Activated gamma-delta T cell treated with Interleukin-2 at 50 U/mL for 16 hours (primary cell): ENCODE measurements around the gene TCF25.

Experiments used
- DNase-seq: peaks from one replicate; pipeline ENCODE4 v3.0.0-alpha.2; 2020

Gene TCF25

DNA sequence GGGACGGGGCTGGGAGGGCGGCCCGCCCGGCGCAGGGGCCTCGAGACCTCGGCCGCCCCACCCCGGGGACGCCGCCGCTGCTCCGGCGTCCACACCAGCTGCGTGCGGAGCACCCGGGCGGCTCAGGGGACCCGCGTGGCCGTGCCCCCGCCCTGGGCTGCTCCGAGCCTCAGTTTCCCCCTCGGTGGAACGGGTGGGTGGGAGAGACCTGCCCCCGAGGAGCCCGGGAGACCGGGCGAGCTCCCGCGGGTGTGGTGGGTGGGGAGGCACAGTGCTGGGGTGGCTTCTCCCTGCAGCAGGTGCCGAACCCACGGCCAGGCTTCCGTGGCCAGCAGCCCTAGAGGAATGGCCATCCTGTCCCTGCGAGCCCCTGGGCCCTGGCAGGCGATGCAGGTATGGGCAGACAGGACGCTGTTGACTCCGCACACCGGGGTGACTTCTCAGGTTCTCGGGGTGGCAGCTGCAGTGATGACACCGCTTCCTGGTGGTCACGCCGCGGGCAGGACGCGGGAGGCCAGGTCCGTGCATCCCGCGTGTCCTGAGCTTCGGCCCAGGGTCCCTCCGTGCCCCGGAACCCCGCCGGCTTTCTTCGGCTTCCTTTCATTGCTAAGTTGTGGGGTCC is 75.8 kb downstream of the TCF25 start:
- DNase-seq = no peak

GRCh38 chr16:89949756-89950155 is 76.4 kb downstream of the TCF25 start:
- DNase-seq = no peak

- no peak for DNase-seq
These were observed 78.1 kb downstream of the TCF25 start for GRCh38 chr16:89951509-89951908.

DNA sequence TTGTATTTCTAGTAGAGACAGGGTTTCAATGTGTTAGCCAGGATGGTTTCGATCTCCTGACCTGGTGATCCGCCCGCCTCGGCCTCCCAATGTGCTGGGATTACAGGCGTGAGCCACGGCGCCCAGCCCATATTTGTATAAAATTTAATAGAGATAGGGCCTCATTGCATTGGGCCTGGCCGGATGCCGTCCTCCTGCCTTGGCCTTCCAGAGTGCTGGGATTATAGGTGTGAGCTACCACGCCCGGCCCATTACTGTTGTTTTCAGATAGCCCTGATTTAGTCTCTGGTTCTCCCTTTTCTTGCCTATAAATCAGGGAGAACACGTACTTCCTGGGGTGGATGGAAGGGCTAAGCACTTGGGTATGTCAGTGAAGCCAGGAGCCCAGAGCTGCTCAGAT is 78.7 kb downstream of the TCF25 start:
- no peak for DNase-seq

GRCh38 chr16:89952551-89952950 is 79.2 kb downstream of the TCF25 start:
- DNase-seq = no peak

DNA sequence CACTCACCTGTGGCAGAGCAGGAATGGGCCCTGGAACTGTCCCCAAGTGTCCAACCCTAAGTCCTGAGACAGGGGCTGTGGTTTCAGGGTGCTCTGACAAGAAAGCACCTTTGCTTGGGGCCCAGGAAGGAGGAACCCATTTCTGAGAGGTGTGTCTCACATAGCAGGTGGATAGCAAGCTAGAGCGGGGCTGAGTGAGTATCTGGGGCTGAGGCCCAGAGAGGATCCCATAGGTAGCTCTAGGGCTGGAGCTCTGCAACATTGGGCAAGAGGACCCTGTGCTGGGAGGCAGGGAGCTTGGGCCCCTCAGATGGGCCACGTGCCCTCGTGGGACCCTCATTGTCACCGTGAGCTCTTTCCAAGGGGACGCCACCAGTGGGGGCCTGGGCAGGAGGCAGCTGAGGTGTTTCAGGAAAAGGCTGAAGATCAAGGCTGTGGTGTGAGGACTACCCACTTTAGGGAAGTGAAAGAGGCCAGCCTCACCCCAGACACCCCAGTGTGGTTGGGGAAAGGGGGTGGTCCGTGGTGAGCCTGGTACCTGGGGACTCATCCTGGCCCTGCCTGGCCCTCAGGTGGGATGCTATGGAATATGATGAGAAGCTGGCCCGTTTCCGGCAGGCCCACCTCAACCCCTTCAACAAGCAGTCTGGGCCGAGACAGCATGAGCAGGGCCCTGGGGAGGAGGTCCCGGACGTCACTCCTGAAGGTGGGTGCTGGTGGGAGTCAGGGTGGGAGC is 80.4 kb downstream of the TCF25 start:
- no peak for DNase-seq

DNA sequence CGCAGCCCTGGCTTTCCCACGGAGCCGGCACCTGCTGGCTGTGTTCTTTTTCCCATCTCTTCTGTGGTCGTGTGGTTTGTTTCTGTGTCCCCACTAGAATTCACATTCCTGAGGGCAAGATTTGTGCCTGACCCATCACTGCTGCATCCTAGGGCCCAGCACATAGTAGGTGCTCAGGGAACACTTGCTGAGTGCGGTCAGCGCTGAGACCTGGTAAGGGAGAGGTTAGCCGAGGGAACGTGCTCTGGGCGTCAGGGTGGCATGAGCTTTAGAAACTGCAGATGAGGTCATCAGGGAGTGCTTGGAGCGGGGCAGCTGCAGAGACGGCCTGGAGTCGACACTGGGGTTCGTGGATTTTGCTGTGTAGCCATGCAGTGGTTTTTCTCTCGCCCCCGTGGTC is 81.1 kb downstream of the TCF25 start:
- no peak for DNase-seq

GRCh38 chr16:89955001-89955685 is 81.8 kb downstream of the TCF25 start:
- DNase-seq = no peak

DNA sequence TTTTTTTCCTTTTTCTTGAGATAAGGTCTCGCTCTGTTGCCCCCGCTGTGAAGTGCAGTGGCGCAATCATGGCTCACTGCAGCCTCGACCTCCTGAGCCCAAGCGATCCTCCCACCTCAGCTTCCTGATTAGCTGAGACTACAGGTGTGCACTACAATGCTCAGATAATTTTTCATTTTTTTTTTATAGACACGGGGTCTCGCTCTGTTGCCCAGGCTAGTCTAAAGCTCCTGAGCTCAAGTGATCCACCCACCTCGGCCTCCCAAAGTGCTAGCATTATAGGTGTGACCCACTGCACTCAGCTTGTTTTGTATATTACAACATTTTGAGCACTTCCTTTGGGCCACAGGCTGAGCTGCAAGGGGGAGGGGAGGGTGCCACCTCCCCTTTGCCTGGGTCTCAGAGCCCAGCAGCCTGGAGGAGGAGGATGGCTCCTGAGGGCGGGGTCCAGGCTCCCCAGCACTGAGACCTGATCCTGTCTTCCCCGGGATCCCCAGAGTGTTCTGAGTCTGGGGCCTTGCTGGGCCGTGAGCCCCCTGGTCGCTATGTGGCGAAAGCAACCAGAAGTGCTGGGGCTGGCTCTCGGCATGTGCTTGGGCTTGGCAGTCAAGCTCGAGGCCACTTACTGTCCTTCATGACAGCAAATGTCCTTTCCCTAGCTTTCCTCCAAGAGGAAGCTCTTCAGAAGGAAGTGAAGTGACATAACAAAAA is 83.3 kb downstream of the TCF25 start:
- DNase-seq = no peak

- no peak for DNase-seq
These were observed 83.9 kb downstream of the TCF25 start for GRCh38 chr16:89957216-89957785.

GRCh38 chr16:89958068-89958467 is 84.7 kb downstream of the TCF25 start:
- no peak for DNase-seq

DNA sequence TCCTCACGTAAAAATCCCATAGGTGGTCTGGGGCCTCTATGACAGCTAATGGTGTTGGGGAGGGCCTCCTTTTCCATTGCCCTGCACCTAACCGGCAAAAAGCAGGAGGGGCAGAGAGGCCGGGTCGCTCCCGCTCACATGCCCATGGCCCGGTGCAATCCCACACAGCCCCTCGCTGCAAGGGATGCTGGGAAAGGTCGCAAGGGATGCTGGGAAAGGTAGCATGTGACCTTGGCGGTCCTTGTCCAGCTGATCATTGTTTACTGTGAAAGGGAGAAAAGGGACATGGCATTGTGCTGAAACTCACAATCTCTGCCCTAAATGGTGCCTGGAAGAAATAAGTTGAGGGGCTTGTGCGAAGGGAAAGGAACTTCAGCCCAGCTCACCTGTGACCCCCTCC is 85.2 kb downstream of the TCF25 start:
- DNase-seq = no peak

DNA sequence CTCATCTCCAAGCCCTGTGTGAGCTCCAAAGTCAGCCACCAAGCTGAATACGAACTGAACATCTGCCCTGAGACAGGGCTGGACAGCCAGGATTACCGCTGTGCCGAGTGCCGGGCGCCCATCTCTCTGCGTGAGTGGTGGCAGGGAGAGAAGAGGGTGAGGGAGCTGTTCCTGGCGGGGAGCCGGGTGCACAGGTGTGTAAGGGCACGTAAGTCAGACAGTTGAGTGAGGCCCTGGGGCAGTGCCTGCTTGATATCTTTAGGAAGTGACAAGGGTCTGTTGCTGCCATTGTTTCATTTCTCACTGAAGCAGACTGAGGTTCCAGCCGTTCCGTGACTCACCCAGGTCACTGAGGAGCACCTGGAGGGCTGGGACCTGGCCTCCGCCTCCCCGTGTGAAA is 87.6 kb downstream of the TCF25 start:
- DNase-seq = no peak
